SU-DHL-6 (cell line): ENCODE measurements around the gene CLCN7.

Experiments
- H2AFZ ChIP-seq: fragments of 200-600 bp; sonication (generic); 2 replicates; pipeline ENCODE4 v1.6.1; 2014; ENCODE audit warnings: low read depth, mild to moderate bottlenecking, moderate library complexity, mixed read lengths, antibody characterized with exemption, low read length; ENCODE audit not compliant: severe bottlenecking
- H3F3A ChIP-seq: fragments of 200-600 bp; shearing (Covaris generic); 2 replicates; pipeline ENCODE4 v1.6.0; 2016; ENCODE audit warnings: antibody characterized with exemption, mild to moderate bottlenecking; ENCODE audit not compliant: insufficient read depth
- H3K27ac ChIP-seq: fragments of 200-600 bp; sonication (generic); 2 replicates; pipeline ENCODE4 v1.5.1; 2016; ENCODE audit warnings: low read depth, mild to moderate bottlenecking, low read length, moderate library complexity, mixed read lengths
- H3K27me3 ChIP-seq: fragments of 200-600 bp; sonication (generic), shearing (Covaris generic); 2 replicates; pipeline ENCODE4 v1.6.0; 2014; ENCODE audit warnings: mild to moderate bottlenecking, low read length
- H3K36me3 ChIP-seq: fragments of 200-600 bp; sonication (generic); 2 replicates; pipeline ENCODE4 v1.6.1; 2014; ENCODE audit warnings: mild to moderate bottlenecking, low read length, mixed read lengths
- H3K4me2 ChIP-seq: fragments of 300-600, 200-600 bp; shearing (Covaris generic), sonication (generic); 2 replicates; pipeline ENCODE4 v1.6.0; 2014; ENCODE audit warnings: low read length, low read depth, mild to moderate bottlenecking; ENCODE audit not compliant: poor library complexity, severe bottlenecking
- H3K4me3 ChIP-seq: fragments of 200-600 bp; sonication (generic); 2 replicates; pipeline ENCODE4 v1.5.1; 2014; ENCODE audit warnings: antibody characterized with exemption, low read length, mild to moderate bottlenecking, mixed read lengths; ENCODE audit not compliant: insufficient read depth, poor library complexity, severe bottlenecking
- H3K79me2 ChIP-seq: fragments of 200-600 bp; sonication (generic); 2 replicates; pipeline ENCODE4 v1.6.1; 2014; ENCODE audit warnings: mild to moderate bottlenecking, low read length, moderate library complexity; ENCODE audit not compliant: insufficient read depth
- H3K9ac ChIP-seq: fragments of 200-600 bp; sonication (generic); 2 replicates; pipeline ENCODE4 v1.7.0; 2014; ENCODE audit warnings: mild to moderate bottlenecking, low read length
- H3K9me2 ChIP-seq: fragments of 200-600 bp; sonication (generic); replicated peaks from 2 replicates; pipeline ENCODE4 v1.6.1; 2014; ENCODE audit warnings: low read length; ENCODE audit not compliant: insufficient read depth
- H3K9me3 ChIP-seq: fragments of 200-600 bp; sonication (generic); 2 replicates; pipeline ENCODE4 v1.6.1; 2014; ENCODE audit warnings: low read length, mixed read lengths; ENCODE audit not compliant: insufficient read depth
- H4K20me1 ChIP-seq: fragments of 200-600 bp; sonication (generic); 2 replicates; pipeline ENCODE4 v1.6.1; 2014; ENCODE audit warnings: low read depth, mild to moderate bottlenecking, antibody characterized with exemption, low read length, moderate library complexity, mixed read lengths
- CTCF ChIP-seq: fragments of 200-600 bp; sonication (generic); IDR thresholded peaks from one replicate; pipeline ENCODE4 v1.5.1; 2017; ENCODE audit warnings: antibody characterized with exemption, mild to moderate bottlenecking, low read length, moderate library complexity; ENCODE audit not compliant: insufficient read depth, poor library complexity, severe bottlenecking
- EZH2phosphoT487 ChIP-seq: fragments of 200-600 bp; sonication (generic), shearing (Covaris generic); conservative IDR thresholded peaks from 2 replicates; pipeline ENCODE4 v1.6.1; 2018; ENCODE audit warnings: mild to moderate bottlenecking, antibody characterized with exemption, low read length, moderate library complexity, mixed read lengths

Gene CLCN7

GRCh38 chr16:1488619-1489018, 13.8 kb upstream of the CLCN7 start, which contains the start of gene PTX4:
PTX4 (minus strand) TSS chr16:1488944; CDS start chr16:1488909, 35 bp downstream.
- no peak within 1 kb of the TSS for H3K9ac ChIP-seq

GRCh38 chr16:1488054-1488601, 13.3 kb upstream of the CLCN7 start:
- Histone ChIP-seq H3K4me3 (no peak overlapping the region), H3K9ac (no peak overlapping the region)
- TF ChIP-seq EZH2phosphoT487 (no peak), CTCF (no peak)

More at GRCh38 chr16:1488619-1489018, 13.8 kb upstream of the CLCN7 start, which contains the start of gene PTX4:
- H3K9me3 ChIP-seq: no peaks in the 10 kb centered on the region
- no peak within 1 kb of the TSS for H2AFZ ChIP-seq
- no peak within 1 kb of the TSS for H3K27ac ChIP-seq
- no peaks in the 10 kb centered on the region for H3K27me3 ChIP-seq
- H3K9me2 ChIP-seq: no peaks in the 10 kb centered on the region
- H3K79me2 ChIP-seq: no peaks in the 10 kb centered on the region; the same call in 1 of the 2 replicates
- TF ChIP-seq CTCF (no peak), EZH2phosphoT487 (no peak)
- no peaks in the 10 kb centered on the region for H3K36me3 ChIP-seq
- H3F3A ChIP-seq: no peaks in the 10 kb centered on the region
- no peak within 1 kb of the TSS for H3K4me3 ChIP-seq
- no peaks in the 10 kb centered on the region for H4K20me1 ChIP-seq
- H3K4me2 ChIP-seq: no peak within 1 kb of the TSS

GRCh38 chr16:1487395-1488053, 12.7 kb upstream of the CLCN7 start:
- Histone ChIP-seq H2AFZ (no peak overlapping the region), H4K20me1 (no peaks in the 10 kb centered on the region), H3K9me3 (no peaks in the 10 kb centered on the region), H3K4me3 (no peak overlapping the region), H3K9ac (no peak overlapping the region), H3K79me2 (no peaks in the 10 kb centered on the region), H3K36me3 (no peaks in the 10 kb centered on the region), H3K9me2 (no peaks in the 10 kb centered on the region), H3K27ac (no peak overlapping the region), H3K27me3 (no peaks in the 10 kb centered on the region), H3F3A (no peaks in the 10 kb centered on the region), H3K4me2 (no peak overlapping the region)
- TF ChIP-seq EZH2phosphoT487: no peak
- TF ChIP-seq CTCF: no peak

More at GRCh38 chr16:1488054-1488601, 13.3 kb upstream of the CLCN7 start:
- Histone ChIP-seq H3K27ac (no peak overlapping the region), H3K36me3 (no peaks in the 10 kb centered on the region), H3K4me2 (no peak overlapping the region), H3K9me3 (no peaks in the 10 kb centered on the region), H4K20me1 (no peaks in the 10 kb centered on the region), H3K79me2 (no peaks in the 10 kb centered on the region), H3K27me3 (no peaks in the 10 kb centered on the region), H3F3A (no peaks in the 10 kb centered on the region), H2AFZ (no peak overlapping the region), H3K9me2 (no peaks in the 10 kb centered on the region)
